D721Med (cell line): ENCODE results near the gene TLL1.

Experiments
- DNase-seq: peaks from one replicate; pipeline ENCODE4 v3.0.0; 2011; ENCODE audit warnings: low spot score; ENCODE audit not compliant: insufficient read length
- FAIRE-seq: peaks from 2 replicates; lab custom pipeline; 2011; peaks lifted over from hg19 to GRCh38; lab: Jason Lieb, UNC
- CTCF ChIP-seq: IDR thresholded peaks from 2 replicates; pipeline ENCODE4 v1.5.1; 2012; ENCODE audit warnings: mild to moderate bottlenecking, control low read depth; ENCODE audit not compliant: insufficient read depth; ENCODE audit errors: missing control alignments

TLL1 gene

DNA sequence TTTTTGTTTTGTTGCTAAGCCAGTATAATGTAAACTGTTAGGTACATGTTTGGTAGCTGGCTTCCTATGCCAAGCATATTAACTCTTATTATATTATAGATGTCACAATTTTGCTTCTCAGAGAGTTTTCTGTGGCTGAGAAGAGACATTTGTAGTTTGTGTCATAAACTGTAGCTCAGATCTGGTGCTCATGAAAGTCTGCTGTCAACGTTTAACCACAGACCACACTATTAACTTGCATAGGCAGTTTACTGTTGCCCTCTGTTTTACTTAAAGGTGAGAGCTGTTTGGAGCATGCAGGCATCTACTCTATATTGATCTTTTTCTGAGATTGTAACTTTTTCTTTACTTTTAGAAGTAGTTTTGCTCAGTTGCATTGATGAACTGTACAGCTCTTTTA lies 166.8 kb downstream of the TLL1 start:
- DNase-seq = no peak
- no peak for FAIRE-seq
- no peak for TF ChIP-seq CTCF

GRCh38 chr4:166042510-166043055 lies 169.5 kb downstream of the TLL1 start:
- no peak for DNase-seq
- peak; percentile 75 for FAIRE-seq
- no peak for TF ChIP-seq CTCF

DNA sequence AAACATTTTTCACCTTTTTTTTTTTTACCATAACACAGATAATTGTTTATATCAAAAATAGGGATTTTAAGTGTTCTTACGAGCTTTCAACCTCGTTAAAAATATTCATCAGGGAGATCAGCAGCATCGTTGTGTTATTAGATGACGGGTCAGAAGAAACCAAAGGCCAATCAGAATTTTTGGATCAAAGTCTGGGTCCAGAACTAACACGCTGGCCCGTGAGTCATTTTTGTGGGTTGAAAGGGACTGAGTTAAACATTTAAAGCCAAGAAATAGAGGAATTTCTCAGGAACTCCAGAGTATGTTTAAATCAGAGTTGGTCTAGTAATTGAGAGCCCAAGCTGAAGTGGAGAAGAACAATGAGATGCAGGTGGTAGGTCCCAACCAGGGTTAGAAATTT lies 170.8 kb downstream of the TLL1 start:
- no peak for TF ChIP-seq CTCF
- no peak for FAIRE-seq

DNA sequence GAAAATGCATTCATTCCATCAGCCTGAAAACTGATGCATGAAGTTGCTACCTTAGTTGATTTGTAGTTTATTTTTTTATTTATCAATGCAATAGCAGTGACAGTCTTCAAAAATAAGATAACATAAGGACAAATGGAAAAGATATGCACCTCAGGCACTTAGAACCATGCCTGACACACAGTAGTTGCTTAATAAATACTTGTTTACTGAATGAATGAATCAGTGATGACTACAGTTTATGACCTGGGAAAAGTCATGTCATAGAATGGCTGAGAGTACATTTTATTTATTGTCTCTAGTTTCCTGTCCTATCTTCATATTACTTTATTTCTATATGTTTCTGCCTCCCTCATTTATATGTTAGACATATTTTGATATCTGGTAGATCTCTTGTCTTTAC lies 171.8 kb downstream of the TLL1 start:
- DNase-seq (no peak), FAIRE-seq (no peak)
- no peak for TF ChIP-seq CTCF

More for the DNA sequence above, 170.8 kb downstream of the TLL1 start:
- no peak for DNase-seq

GRCh38 chr4:166045457-166045856 lies 172.4 kb downstream of the TLL1 start:
- no peak for FAIRE-seq
- DNase-seq = no peak
- no peak for TF ChIP-seq CTCF

DNA sequence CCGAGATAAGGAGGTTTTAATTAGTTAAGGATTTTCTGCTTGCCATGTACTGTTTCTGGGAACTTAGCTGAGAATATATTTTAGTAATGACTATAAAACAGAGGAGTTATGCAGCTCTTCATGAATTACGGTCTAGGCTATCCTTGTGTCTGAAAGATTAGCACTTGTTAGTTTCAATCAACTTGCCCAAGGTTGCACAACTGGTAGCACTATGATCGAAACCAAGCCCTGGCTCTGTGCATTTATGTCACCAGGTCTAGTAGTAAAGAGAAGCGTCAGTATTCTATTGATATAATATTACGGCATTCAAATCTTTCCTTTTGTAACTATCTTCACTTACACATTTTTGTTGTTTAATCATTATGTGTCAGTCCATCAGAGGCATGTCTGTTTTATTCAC lies 176.0 kb downstream of the TLL1 start:
- no peak for TF ChIP-seq CTCF
- DNase-seq = no peak
- no peak for FAIRE-seq

DNA sequence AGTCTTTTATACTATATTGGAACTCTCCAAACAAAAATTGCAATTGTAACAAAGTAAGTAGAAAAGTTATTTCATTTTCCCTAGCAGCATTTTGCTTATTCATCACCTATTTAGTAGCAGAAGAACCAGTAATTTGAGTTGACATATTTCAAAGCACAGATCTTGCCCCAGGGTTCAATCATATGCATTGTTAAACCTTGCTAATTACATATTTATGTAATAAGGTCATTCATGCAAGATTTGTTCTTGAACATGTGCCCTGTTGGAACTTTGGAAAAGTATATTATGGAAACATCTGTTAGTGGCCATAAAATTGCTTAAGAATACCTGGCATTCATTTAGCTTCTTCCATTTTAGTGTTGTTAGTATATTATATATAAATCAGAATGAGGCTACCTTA lies 191.7 kb downstream of the TLL1 start:
- no peak for DNase-seq

More for the DNA sequence above, 191.7 kb downstream of the TLL1 start:
- FAIRE-seq = no peak
- no peak for TF ChIP-seq CTCF
